Endothelial cell of umbilical vein (primary cell): ENCODE results near the gene EIF2D. TPM values are rescaled to one million over a fixed set of nuclear protein-coding genes. Genes with fewer than 3 reads are reported as not detected.
"Not testable (repeated sequence)": the region's sequence is repeated elsewhere in the genome, so short reads cannot be mapped to it uniquely, and the experiment has no call there.

ENCODE experiments used
- BruUV-seq: library from RNA; stranded (reverse); fragments of 400-500 nt; replicated peaks from 2 replicates; lab custom pipeline; 2021; lab: Mats Ljungman, UMichigan
- CTCF ChIA-PET: fragments of 300-600, 350-600 bp; sonication (Branson Sonifier 250); formaldehyde crosslinking; loops from one replicate; lab custom pipeline; 2021; ENCODE audit warnings: antibody characterized with exemption, inconsistent platforms; lab: Charles Lee
- POLR2A ChIA-PET: fragments of 300-600, 350-600 bp; sonication (Branson Sonifier 250); formaldehyde crosslinking; loops from one replicate; lab custom pipeline; 2021; ENCODE audit warnings: antibody characterized with exemption, inconsistent platforms; lab: Charles Lee
- DNase-seq: peaks from one replicate; pipeline ENCODE4 v3.0.0-alpha.2; 2011; ENCODE audit warnings: low read depth, low spot score
- FAIRE-seq: peaks from 2 replicates; lab custom pipeline; 2011; peaks lifted over from hg19 to GRCh38; lab: Jason Lieb, UNC
- H2AFZ ChIP-seq: 2 replicates; pipeline ENCODE4 v1.6.0; 2012; ENCODE audit warnings: low read depth, low read length, control low read depth, inconsistent platforms
- H3K27ac ChIP-seq: 2 replicates; pipeline ENCODE4 v1.5.1; 2011; ENCODE audit warnings: low read depth, mild to moderate bottlenecking, control low read depth, low read length, moderate library complexity; ENCODE audit not compliant: insufficient read depth
- H3K27me3 ChIP-seq, 2 experiments: 2 replicates each; pipeline versions ENCODE4 v1.6.0 to v1.6.1; 2011; ENCODE audit warnings: low read length in 2 of 2, mixed read lengths in 1 of 2; ENCODE audit not compliant: control insufficient read depth in 2 of 2, insufficient read depth in 2 of 2
- H3K36me3 ChIP-seq, 2 experiments: 2 replicates in 1 of 2; 3 replicates in 1 of 2; pipeline ENCODE4 v1.5.1; 2011; ENCODE audit warnings: low read length in 2 of 2, mild to moderate bottlenecking in 1 of 2, moderate library complexity in 1 of 2; ENCODE audit not compliant: control insufficient read depth in 2 of 2, insufficient read depth in 2 of 2; ENCODE audit errors: extremely low read depth in 1 of 2
- H3K4me1 ChIP-seq: 3 replicates; pipeline ENCODE4 v1.5.1; 2011; ENCODE audit warnings: mild to moderate bottlenecking, low read length; ENCODE audit not compliant: control insufficient read depth, insufficient read depth; ENCODE audit errors: extremely low read depth
- H3K4me2 ChIP-seq: 2 replicates; pipeline ENCODE4 v1.6.1; 2011; ENCODE audit warnings: low read length, control low read depth, mixed read lengths; ENCODE audit not compliant: insufficient read depth
- H3K4me3 ChIP-seq, 3 experiments: fragments of 200-600 bp in 1 of 3; sonication (generic), shearing (Covaris generic) in 1 of 3; replicated peaks in 1 of 3; 2 replicates each; pipeline ENCODE4 v1.5.1; 2011 to 2016; ENCODE audit warnings: control low read depth in 3 of 3, low read length in 3 of 3, mild to moderate bottlenecking in 2 of 3, inconsistent platforms in 1 of 3, low read depth in 1 of 3, moderate library complexity in 1 of 3; ENCODE audit not compliant: insufficient read depth in 1 of 3
- H3K79me2 ChIP-seq: 2 replicates; pipeline ENCODE4 v1.6.0; 2012; ENCODE audit warnings: low read length, inconsistent platforms; ENCODE audit not compliant: control insufficient read depth, insufficient read depth
- H3K9ac ChIP-seq: replicated peaks from 2 replicates; pipeline ENCODE3; 2011; ENCODE audit warnings: low read length, control low read depth; ENCODE audit not compliant: insufficient read depth; ENCODE audit errors: extremely low read depth
- H3K9me1 ChIP-seq: replicated peaks from 3 replicates; pipeline ENCODE4 v1.6.0; 2011; ENCODE audit warnings: mild to moderate bottlenecking, low read length; ENCODE audit not compliant: control insufficient read depth, insufficient read depth; ENCODE audit errors: extremely low read depth
- H3K9me3 ChIP-seq: replicated peaks from 2 replicates; pipeline ENCODE4 v1.5.1; 2012; ENCODE audit warnings: low read length, inconsistent platforms; ENCODE audit not compliant: control insufficient read depth, insufficient read depth
- H4K20me1 ChIP-seq: replicated peaks from 2 replicates; pipeline ENCODE3; 2011; ENCODE audit warnings: mild to moderate bottlenecking, low read length; ENCODE audit not compliant: control insufficient read depth, insufficient read depth; ENCODE audit errors: extremely low read depth
- EZH2 ChIP-seq: IDR thresholded peaks from 2 replicates; pipeline ENCODE4 v1.6.1; 2012; ENCODE audit warnings: borderline replicate concordance, low read depth, mild to moderate bottlenecking, moderate library complexity, low read length, inconsistent platforms; ENCODE audit not compliant: severe bottlenecking
- FOS ChIP-seq: IDR thresholded peaks from 2 replicates; pipeline ENCODE4 v1.6.1; 2011; ENCODE audit warnings: mild to moderate bottlenecking, low read length, moderate library complexity, borderline replicate concordance; ENCODE audit not compliant: insufficient read depth
- JUN ChIP-seq: IDR thresholded peaks from 2 replicates; pipeline ENCODE4 v1.6.1; 2011; ENCODE audit warnings: borderline replicate concordance, low read depth; ENCODE audit not compliant: insufficient read length, insufficient read depth
- MYC ChIP-seq: IDR thresholded peaks from one replicate; pipeline ENCODE4 v1.6.1; 2011; ENCODE audit warnings: mild to moderate bottlenecking, low read depth, low read length
- POLR2AphosphoS5 ChIP-seq: IDR thresholded peaks from 2 replicates; pipeline ENCODE4 v1.6.1; 2012; ENCODE audit warnings: low read depth, mild to moderate bottlenecking, control low read depth, low read length, moderate library complexity; ENCODE audit not compliant: insufficient read depth
- dilution Hi-C: fragments of 300-500 bp; cut with MboI; formaldehyde crosslinking; loops from one replicate; pipeline ENCODE4 v1.15.0; 2019; ENCODE audit warnings: low sequenced_read_pairs; ENCODE audit not compliant: extremely low pct_ligation_motif_present
- intact Hi-C: fragments of 100-400 bp; cut with micrococcal nuclease; formaldehyde crosslinking; loops from one replicate; pipeline ENCODE4 v1.10.0; 2022
- polyA plus RNA-seq, 4 experiments: library from polyadenylated mRNA; depleted of rRNA in 3 of 4; stranded (reverse) in 3 of 4; unstranded in 1 of 4; fragments of >200 nt; gene quantifications; 2 replicates each; pipeline versions ENCODE4 v1.2.1 to v1.2.3, GENCODE V29; 2011 to 2012; ENCODE audit warnings: missing spikeins in 1 of 4
- total RNA-seq: library from RNA; stranded (reverse); gene quantifications from 2 replicates; pipeline ENCODE4 v1.2.3, GENCODE V29; 2021
- TF ChIP-seq, protein P1 (sequence below), 2 donors: IDR thresholded peaks; 1 replicate in 1 of 2; 2 replicates in 1 of 2; pipeline ENCODE4 v1.5.1; 2011; ENCODE audit warnings: low read length in 2 of 2, mild to moderate bottlenecking in 2 of 2, moderate library complexity in 2 of 2, control low read depth in 1 of 2, inconsistent platforms in 1 of 2, low read depth in 1 of 2; ENCODE audit not compliant: insufficient read depth in 1 of 2; ENCODE audit errors: extremely low read depth in 1 of 2

Gene EIF2D
- total and polyA plus RNA-seq, 2 donors (not counting 3 experiments of a cell fraction or from before 2014, with no cell fraction given): 48.0 to 54.1 TPM

- POLR2A ChIA-PET: no interaction called here
- Histone ChIP-seq H3K79me2 (no peaks in the 10 kb centered on the region), H2AFZ (no peak overlapping the region), H3K9me3 (no peaks in the 10 kb centered on the region), H3K9me1 (no peaks in the 10 kb centered on the region), H3K27ac (no peak overlapping the region), H3K9ac (no peak overlapping the region), H3K4me3 (no peak overlapping the region), H3K36me3 (peaks cover 3 to 4% of the 10 kb centered on the region in 2 experiments), H3K4me2 (no peak overlapping the region), H3K4me1 (no peaks in the 10 kb centered on the region), H3K27me3 (no peaks in the 10 kb centered on the region), H4K20me1 (no peaks in the 10 kb centered on the region)
- TF ChIP-seq JUN (no peak), EZH2 (no peak), FOS (no peak), POLR2AphosphoS5 (no peak), MYC (no peak)
- TF ChIP-seq, protein P1, sequence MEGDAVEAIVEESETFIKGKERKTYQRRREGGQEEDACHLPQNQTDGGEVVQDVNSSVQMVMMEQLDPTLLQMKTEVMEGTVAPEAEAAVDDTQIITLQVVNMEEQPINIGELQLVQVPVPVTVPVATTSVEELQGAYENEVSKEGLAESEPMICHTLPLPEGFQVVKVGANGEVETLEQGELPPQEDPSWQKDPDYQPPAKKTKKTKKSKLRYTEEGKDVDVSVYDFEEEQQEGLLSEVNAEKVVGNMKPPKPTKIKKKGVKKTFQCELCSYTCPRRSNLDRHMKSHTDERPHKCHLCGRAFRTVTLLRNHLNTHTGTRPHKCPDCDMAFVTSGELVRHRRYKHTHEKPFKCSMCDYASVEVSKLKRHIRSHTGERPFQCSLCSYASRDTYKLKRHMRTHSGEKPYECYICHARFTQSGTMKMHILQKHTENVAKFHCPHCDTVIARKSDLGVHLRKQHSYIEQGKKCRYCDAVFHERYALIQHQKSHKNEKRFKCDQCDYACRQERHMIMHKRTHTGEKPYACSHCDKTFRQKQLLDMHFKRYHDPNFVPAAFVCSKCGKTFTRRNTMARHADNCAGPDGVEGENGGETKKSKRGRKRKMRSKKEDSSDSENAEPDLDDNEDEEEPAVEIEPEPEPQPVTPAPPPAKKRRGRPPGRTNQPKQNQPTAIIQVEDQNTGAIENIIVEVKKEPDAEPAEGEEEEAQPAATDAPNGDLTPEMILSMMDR (IDR thresholded peaks at IDR 0.05; ENCODE audit: extremely low read depth in 1 of 2, insufficient read depth in 1 of 2, low read depth in 1 of 2, low read length in 2 of 2): no peak
- dilution Hi-C loops (no loop called here), intact Hi-C loops (no loop called here)
- BruUV-seq: no TSS peak
- CTCF ChIA-PET: interaction anchor here (1.2 kb wide), 1 partner anchor 20 kb away, joined by 10 read pairs; no protein-coding TSS in a partner anchor
- FAIRE-seq (no peak), DNase-seq (no peak)
Observed at GRCh38 chr1:206643118-206643698, 30.9 kb upstream of the EIF2D start.

GRCh38 chr1:206642074-206642473 lies 29.8 kb upstream of the EIF2D start:
- BruUV-seq, intact Hi-C loops, dilution Hi-C loops, POLR2A ChIA-PET, DNase-seq, H3K27me3 ChIP-seq, H3K4me1 ChIP-seq, H3K79me2 ChIP-seq, CTCF ChIA-PET, H3K4me2 ChIP-seq, H3K36me3 ChIP-seq, H3K27ac ChIP-seq, FAIRE-seq, H3K9ac ChIP-seq, H2AFZ ChIP-seq, H3K9me3 ChIP-seq, H3K9me1 ChIP-seq, H4K20me1 ChIP-seq, H3K4me3 ChIP-seq: not testable (repeated sequence)
